ENCODE results near the gene OSBPL6. TPM values are rescaled to one million over a fixed set of nuclear protein-coding genes. Genes with fewer than 3 reads are reported as not detected.

Gene OSBPL6
- total and polyA plus RNA-seq, 9 of the 15 experiments (the other 6 are each of a cell fraction or from before 2014, with no cell fraction given), result 3.4 to 12.7 (median 9.3) TPM

DNA sequence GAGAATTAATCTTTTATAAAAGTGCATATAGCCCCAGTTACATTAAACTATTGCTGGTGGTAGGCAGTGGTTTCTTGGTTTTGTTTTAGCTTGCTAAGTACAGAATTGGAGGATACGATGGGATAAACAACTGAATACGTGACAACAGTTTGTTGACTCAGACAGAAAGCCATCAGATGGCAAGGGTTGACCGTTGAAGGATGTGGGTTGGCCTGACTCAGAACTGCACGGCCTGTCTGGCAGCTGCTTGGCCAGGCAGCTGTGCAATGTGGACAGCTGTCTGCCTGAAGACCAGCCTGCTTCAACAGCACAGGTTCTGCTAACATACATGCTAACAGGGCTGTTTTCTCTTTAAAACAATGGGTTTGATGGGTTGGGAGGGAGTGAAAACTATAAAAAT is 210.1 kb downstream of the OSBPL6 start (continued):
- TF ChIP-seq CSDE1 (IDR thresholded peaks at IDR 0.05), result no peak
- TF ChIP-seq, protein P1, sequence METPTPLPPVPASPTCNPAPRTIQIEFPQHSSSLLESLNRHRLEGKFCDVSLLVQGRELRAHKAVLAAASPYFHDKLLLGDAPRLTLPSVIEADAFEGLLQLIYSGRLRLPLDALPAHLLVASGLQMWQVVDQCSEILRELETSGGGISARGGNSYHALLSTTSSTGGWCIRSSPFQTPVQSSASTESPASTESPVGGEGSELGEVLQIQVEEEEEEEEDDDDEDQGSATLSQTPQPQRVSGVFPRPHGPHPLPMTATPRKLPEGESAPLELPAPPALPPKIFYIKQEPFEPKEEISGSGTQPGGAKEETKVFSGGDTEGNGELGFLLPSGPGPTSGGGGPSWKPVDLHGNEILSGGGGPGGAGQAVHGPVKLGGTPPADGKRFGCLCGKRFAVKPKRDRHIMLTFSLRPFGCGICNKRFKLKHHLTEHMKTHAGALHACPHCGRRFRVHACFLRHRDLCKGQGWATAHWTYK (CRISPR knock-in tag; IDR thresholded peaks at IDR 0.05), result no peak
- TF ChIP-seq, protein P2, sequence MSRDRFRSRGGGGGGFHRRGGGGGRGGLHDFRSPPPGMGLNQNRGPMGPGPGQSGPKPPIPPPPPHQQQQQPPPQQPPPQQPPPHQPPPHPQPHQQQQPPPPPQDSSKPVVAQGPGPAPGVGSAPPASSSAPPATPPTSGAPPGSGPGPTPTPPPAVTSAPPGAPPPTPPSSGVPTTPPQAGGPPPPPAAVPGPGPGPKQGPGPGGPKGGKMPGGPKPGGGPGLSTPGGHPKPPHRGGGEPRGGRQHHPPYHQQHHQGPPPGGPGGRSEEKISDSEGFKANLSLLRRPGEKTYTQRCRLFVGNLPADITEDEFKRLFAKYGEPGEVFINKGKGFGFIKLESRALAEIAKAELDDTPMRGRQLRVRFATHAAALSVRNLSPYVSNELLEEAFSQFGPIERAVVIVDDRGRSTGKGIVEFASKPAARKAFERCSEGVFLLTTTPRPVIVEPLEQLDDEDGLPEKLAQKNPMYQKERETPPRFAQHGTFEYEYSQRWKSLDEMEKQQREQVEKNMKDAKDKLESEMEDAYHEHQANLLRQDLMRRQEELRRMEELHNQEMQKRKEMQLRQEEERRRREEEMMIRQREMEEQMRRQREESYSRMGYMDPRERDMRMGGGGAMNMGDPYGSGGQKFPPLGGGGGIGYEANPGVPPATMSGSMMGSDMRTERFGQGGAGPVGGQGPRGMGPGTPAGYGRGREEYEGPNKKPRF (IDR thresholded peaks at IDR 0.05; ENCODE audit: low read depth, low read length), result no peak
- no peak for TF ChIP-seq ZC3H11A (IDR thresholded peaks at IDR 0.05; ENCODE audit: low read depth, low read length)
- TF ChIP-seq ZKSCAN8 (CRISPR knock-in tag; IDR thresholded peaks at IDR 0.05), result peak; percentile 67
- TF ChIP-seq ZNF184 (CRISPR knock-in tag; IDR thresholded peaks at IDR 0.05), result no peak
- no peak for TF ChIP-seq HINFP (tag; conservative IDR thresholded peaks at IDR 0.05; ENCODE audit: low read depth)
- TF ChIP-seq ETS1 (conservative IDR thresholded peaks at IDR 0.05; ENCODE audit: control insufficient read depth, low read depth, low read length), result peak; percentile 56; the same call in 1 of the 2 replicates
- no peak for TF ChIP-seq BMI1 (IDR thresholded peaks at IDR 0.05; ENCODE audit: low read length)
- TF ChIP-seq EP300 (IDR thresholded peaks at IDR 0.05; ENCODE audit: low read length), result peak; percentile 46; the same call in 1 of the 2 replicates
- no peak for TF ChIP-seq ZNF592 (IDR thresholded peaks at IDR 0.05)
- TF ChIP-seq HMG20B (CRISPR knock-in tag; IDR thresholded peaks at IDR 0.05), result no peak
- TF ChIP-seq, protein P3, sequence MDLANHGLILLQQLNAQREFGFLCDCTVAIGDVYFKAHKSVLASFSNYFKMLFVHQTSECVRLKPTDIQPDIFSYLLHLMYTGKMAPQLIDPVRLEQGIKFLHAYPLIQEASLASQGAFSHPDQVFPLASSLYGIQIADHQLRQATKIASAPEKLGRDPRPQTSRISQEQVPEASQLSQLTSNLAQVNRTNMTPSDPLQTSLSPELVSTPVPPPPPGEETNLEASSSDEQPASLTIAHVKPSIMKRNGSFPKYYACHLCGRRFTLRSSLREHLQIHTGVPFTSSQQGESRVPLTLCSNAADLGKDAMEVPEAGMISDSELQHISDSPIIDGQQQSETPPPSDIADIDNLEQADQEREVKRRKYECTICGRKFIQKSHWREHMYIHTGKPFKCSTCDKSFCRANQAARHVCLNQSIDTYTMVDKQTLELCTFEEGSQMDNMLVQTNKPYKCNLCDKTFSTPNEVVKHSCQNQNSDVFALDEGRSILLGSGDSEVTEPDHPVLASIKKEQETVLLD (IDR thresholded peaks at IDR 0.05), result no peak
- TF ChIP-seq TRIM28 (IDR thresholded peaks at IDR 0.05), result no peak
- TF ChIP-seq TEAD4 (IDR thresholded peaks at IDR 0.05; ENCODE audit: low read length), result peak; percentile 51; the same call in 1 of the 2 replicates
- no peak for TF ChIP-seq TEAD4 (CRISPR knock-in tag; IDR thresholded peaks at IDR 0.05; ENCODE audit: borderline replicate concordance)
- peak; percentile 85 for TF ChIP-seq FOSL1 (tag; conservative IDR thresholded peaks at IDR 0.05)
- no peak for TF ChIP-seq RAD51 (IDR thresholded peaks at IDR 0.05; ENCODE audit: borderline replicate concordance, low read depth)
